ENCODE data around the gene LDB1. TPM values are rescaled to one million over a fixed set of nuclear protein-coding genes. Genes with fewer than 3 reads are reported as not detected.

Gene LDB1
- total and polyA plus RNA-seq, 2 donors (not counting 3 experiments of a cell fraction or from before 2014, with no cell fraction given) = 65.7 to 137 TPM

- Histone ChIP-seq H3K27ac (ENCODE audit: insufficient read depth, low read depth, low read length) (no peak overlapping the region), H3K4me3 (replicated peaks in 1 of 3; ENCODE audit: insufficient read depth in 1 of 3, low read depth in 1 of 3, low read length in 3 of 3) (no peak overlapping the region), H3K9me1 (replicated peaks; ENCODE audit: control insufficient read depth, extremely low read depth, insufficient read depth, low read length) (no peaks in the 10 kb centered on the region), H3K36me3 (ENCODE audit: control insufficient read depth in 2 of 2, extremely low read depth in 1 of 2, insufficient read depth in 2 of 2, low read length in 2 of 2) (no peaks in the 10 kb centered on the region), H3K79me2 (ENCODE audit: control insufficient read depth, insufficient read depth, low read length) (peaks cover 36% of the 10 kb centered on the region), H3K27me3 (ENCODE audit: control insufficient read depth in 2 of 2, insufficient read depth in 2 of 2, low read length in 2 of 2) (no peaks in the 10 kb centered on the region), H2AFZ (ENCODE audit: low read depth, low read length) (no peak overlapping the region), H3K9me3 (replicated peaks; ENCODE audit: control insufficient read depth, insufficient read depth, low read length) (no peaks in the 10 kb centered on the region), H3K4me1 (ENCODE audit: control insufficient read depth, extremely low read depth, insufficient read depth, low read length) (peaks cover 20% of the 10 kb centered on the region), H3K4me2 (ENCODE audit: insufficient read depth, low read length) (no peak overlapping the region), H3K9ac (replicated peaks; ENCODE audit: extremely low read depth, insufficient read depth, low read length) (no peak overlapping the region), H4K20me1 (replicated peaks; ENCODE audit: control insufficient read depth, extremely low read depth, insufficient read depth, low read length) (peaks cover 2% of the 10 kb centered on the region)
- TF ChIP-seq FOS (IDR thresholded peaks at IDR 0.05; ENCODE audit: borderline replicate concordance, insufficient read depth, low read length) = peak; percentile 66
- no peak for TF ChIP-seq MYC (IDR thresholded peaks at IDR 0.05; ENCODE audit: low read depth, low read length)
- DNase-seq (ENCODE audit: low read depth, low spot score) (no peak), FAIRE-seq (no peak)
- POLR2A ChIA-PET = no interaction called here
- intact Hi-C loops (cut with micrococcal nuclease) (loop anchor here (1.0 to 2.0 kb wide), 3 partner anchors 11 to 313 kb away; partner anchors contain the start of genes LDB1, NOLC1 and OGA), dilution Hi-C loops (cut with MboI; ENCODE audit: extremely low pct_ligation_motif_present, low sequenced_read_pairs) (no loop called here)
- CTCF ChIA-PET = interaction anchor here (0.9 to 1.9 kb wide), 4 partner anchors 8 to 220 kb away, joined by 3 to 10 read pairs (median 4); no protein-coding TSS in a partner anchor
- no TSS peak for BruUV-seq (replicated peaks)
Measured at GRCh38 chr10:102131286-102132170, 11.4 kb upstream of the LDB1 start.

GRCh38 chr10:102123223-102123622, 3.1 kb upstream of the LDB1 start:
- Histone ChIP-seq H3K4me1 (ENCODE audit: control insufficient read depth, extremely low read depth, insufficient read depth, low read length) (peaks cover 18% of the 10 kb centered on the region), H3K9me3 (replicated peaks; ENCODE audit: control insufficient read depth, insufficient read depth, low read length) (no peaks in the 10 kb centered on the region), H3K79me2 (ENCODE audit: control insufficient read depth, insufficient read depth, low read length) (peaks cover 14% of the 10 kb centered on the region), H3K36me3 (ENCODE audit: control insufficient read depth in 2 of 2, extremely low read depth in 1 of 2, insufficient read depth in 2 of 2, low read length in 2 of 2) (no peaks in the 10 kb centered on the region), H2AFZ (ENCODE audit: low read depth, low read length) (no peak overlapping the region), H3K4me3 (replicated peaks in 1 of 3; ENCODE audit: insufficient read depth in 1 of 3, low read depth in 1 of 3, low read length in 3 of 3) (no peak overlapping the region), H3K9me1 (replicated peaks; ENCODE audit: control insufficient read depth, extremely low read depth, insufficient read depth, low read length) (no peaks in the 10 kb centered on the region), H4K20me1 (replicated peaks; ENCODE audit: control insufficient read depth, extremely low read depth, insufficient read depth, low read length) (no peaks in the 10 kb centered on the region), H3K27ac (ENCODE audit: insufficient read depth, low read depth, low read length) (no peak overlapping the region), H3K9ac (replicated peaks; ENCODE audit: extremely low read depth, insufficient read depth, low read length) (no peak overlapping the region), H3K27me3 (ENCODE audit: control insufficient read depth in 2 of 2, insufficient read depth in 2 of 2, low read length in 2 of 2) (no peaks in the 10 kb centered on the region), H3K4me2 (ENCODE audit: insufficient read depth, low read length) (no peak overlapping the region)
- DNase-seq (ENCODE audit: low read depth, low spot score) (no peak), FAIRE-seq (no peak)
- ChIA-PET POLR2A (no interaction called here), CTCF (interaction anchor here (0.9 to 2.2 kb wide), 3 partner anchors 9 to 309 kb away, joined by 3 to 10 read pairs (median 5); partner anchors contain the start of genes CUEDC2 and PPRC1)
- intact Hi-C loops (cut with micrococcal nuclease) = no loop called here
- no TSS peak for BruUV-seq (replicated peaks)
- dilution Hi-C loops (cut with MboI; ENCODE audit: extremely low pct_ligation_motif_present, low sequenced_read_pairs) = no loop called here
- no peak for TF ChIP-seq MYC (IDR thresholded peaks at IDR 0.05; ENCODE audit: low read depth, low read length)
- TF ChIP-seq POLR2A (IDR thresholded peaks at IDR 0.05; ENCODE audit: low read depth, low read length) = no peak
- TF ChIP-seq JUN (IDR thresholded peaks at IDR 0.05; ENCODE audit: borderline replicate concordance, insufficient read depth, insufficient read length, low read depth) = no peak
- no peak for TF ChIP-seq FOS (IDR thresholded peaks at IDR 0.05; ENCODE audit: borderline replicate concordance, insufficient read depth, low read length)
- TF ChIP-seq CTCF (IDR thresholded peaks at IDR 0.05; ENCODE audit: extremely low read depth in 1 of 2, insufficient read depth in 1 of 2, low read depth in 1 of 2, low read length in 2 of 2) = no peak
- no peak for TF ChIP-seq GATA2 (IDR thresholded peaks at IDR 0.05; ENCODE audit: insufficient read depth, insufficient read length, low read depth, low read length)
- TF ChIP-seq MAX (IDR thresholded peaks at IDR 0.05; ENCODE audit: insufficient read depth, insufficient read length) = no peak
- no peak for TF ChIP-seq EZH2 (IDR thresholded peaks at IDR 0.05; ENCODE audit: borderline replicate concordance, low read depth, low read length, severe bottlenecking)
- no peak for TF ChIP-seq POLR2AphosphoS5 (IDR thresholded peaks at IDR 0.05; ENCODE audit: insufficient read depth, low read depth, low read length)

All from endothelial cell of umbilical vein (primary cell).